Mesothelial cell of epicardium (in vitro differentiated cells): Measurements from ENCODE around the gene PTP4A2. TPM values are rescaled to one million over a fixed set of nuclear protein-coding genes. Genes with fewer than 3 reads are reported as not detected.

Source experiments
- DNase-seq, 2 experiments: peaks; one replicate each; pipeline ENCODE4 v3.0.0; 2021; ENCODE audit warnings: low spot score in 2 of 2; ENCODE audit not compliant: unreplicated experiment in 2 of 2
- H3K27ac Mint-ChIP-seq: 2 replicates; pipeline ENCODE4 v1.8.0; 2021; ENCODE audit warnings: mixed read lengths
- H3K27me3 Mint-ChIP-seq: 2 replicates; pipeline ENCODE4 v1.8.0; 2021; ENCODE audit warnings: low read depth, mixed read lengths
- H3K36me3 Mint-ChIP-seq: 2 replicates; pipeline ENCODE4 v1.8.0; 2021; ENCODE audit warnings: mixed read lengths
- H3K4me1 Mint-ChIP-seq: 2 replicates; pipeline ENCODE4 v1.8.0; 2021; ENCODE audit warnings: mixed read lengths
- H3K4me3 Mint-ChIP-seq: 2 replicates; pipeline ENCODE4 v1.8.0; 2021; ENCODE audit warnings: mild to moderate bottlenecking, moderate library complexity, mixed read lengths
- H3K9me3 Mint-ChIP-seq: 2 replicates; pipeline ENCODE4 v1.8.0; 2021; ENCODE audit warnings: mixed read lengths
- CTCF ChIP-seq: fragments of 200-600 bp; sonication (generic); IDR thresholded peaks from one replicate; pipeline ENCODE4 v1.5.0; 2021; ENCODE audit warnings: antibody characterized with exemption; ENCODE audit not compliant: unreplicated experiment
- total RNA-seq: library from RNA; stranded (reverse); gene quantifications from 3 replicates; pipeline ENCODE4 v1.2.1, GENCODE V29; 2021

The PTP4A2 gene
- total RNA-seq, 1 donor from 2014 or later: 182 TPM

- Mint-ChIP-seq H3K4me1 (peaks cover 23% of the 10 kb centered on the region), H3K36me3 (no peaks in the 10 kb centered on the region), H3K9me3 (peaks cover 4% of the 10 kb centered on the region), H3K27me3 (no peaks in the 10 kb centered on the region), H3K27ac (no peak overlapping the region), H3K4me3 (no peak overlapping the region)
- no peak for TF ChIP-seq CTCF
- DNase-seq: no peak
Measured at GRCh38 chr1:31981456-31981839, 43.3 kb upstream of the PTP4A2 start.

- Mint-ChIP-seq H3K4me3 (no peak overlapping the region), H3K9me3 (peaks cover 4% of the 10 kb centered on the region), H3K36me3 (no peaks in the 10 kb centered on the region), H3K4me1 (peaks cover 23% of the 10 kb centered on the region), H3K27me3 (no peaks in the 10 kb centered on the region), H3K27ac (no peak overlapping the region)
- DNase-seq: no peak
- TF ChIP-seq CTCF: no peak
Measured at GRCh38 chr1:31980835-31981455, 42.8 kb upstream of the PTP4A2 start.

- Mint-ChIP-seq H3K9me3 (peaks cover 4% of the 10 kb centered on the region), H3K4me1 (peaks cover 11% of the 10 kb centered on the region), H3K27ac (peak overlapping the region; percentile 30), H3K4me3 (no peak overlapping the region), H3K27me3 (no peaks in the 10 kb centered on the region), H3K36me3 (no peaks in the 10 kb centered on the region)
- TF ChIP-seq CTCF: no peak
- no peak for DNase-seq
Measured at GRCh38 chr1:31978843-31979400, 40.8 kb upstream of the PTP4A2 start.

GRCh38 chr1:31977385-31978131 lies 39.4 kb upstream of the PTP4A2 start:
- no peak for DNase-seq
- H3K27ac Mint-ChIP-seq: no peak overlapping the region
- no peaks in the 10 kb centered on the region for H3K36me3 Mint-ChIP-seq
- TF ChIP-seq CTCF: no peak
- H3K27me3 Mint-ChIP-seq: no peaks in the 10 kb centered on the region
- H3K4me1 Mint-ChIP-seq: peaks cover 11% of the 10 kb centered on the region
- H3K4me3 Mint-ChIP-seq: no peak overlapping the region
- no peaks in the 10 kb centered on the region for H3K9me3 Mint-ChIP-seq

- H3K4me1 Mint-ChIP-seq: peaks cover 8% of the 10 kb centered on the region
- H3K27me3 Mint-ChIP-seq: no peaks in the 10 kb centered on the region
- H3K4me3 Mint-ChIP-seq: no peak overlapping the region
- no peak overlapping the region for H3K27ac Mint-ChIP-seq
- no peak for TF ChIP-seq CTCF
- no peaks in the 10 kb centered on the region for H3K36me3 Mint-ChIP-seq
- no peak for DNase-seq
- H3K9me3 Mint-ChIP-seq: no peaks in the 10 kb centered on the region
Measured at GRCh38 chr1:31976401-31976800, 38.2 kb upstream of the PTP4A2 start.
